RWPE2 (cell line): Measurements from ENCODE around the gene ZNF480.
"Not testable (repeated sequence)": the region's sequence is repeated elsewhere in the genome, so short reads cannot be mapped to it uniquely, and the experiment has no call there.

Experiments
- ATAC-seq: fragments of 200-7000 bp; cut with Tn5 transposase; 3 replicates; pipeline ENCODE4 v1.9.1; 2021; ENCODE audit warnings: low read depth
- DNase-seq: peaks from one replicate; pipeline ENCODE4 v3.0.0-alpha.2; 2020; ENCODE audit warnings: low spot score
- H3K27ac ChIP-seq: fragments of 450-650 bp; 2 replicates; pipeline ENCODE4 v1.5.1; 2017; ENCODE audit warnings: mild to moderate bottlenecking; ENCODE audit not compliant: poor library complexity, severe bottlenecking
- H3K27me3 ChIP-seq: fragments of 250-450 bp; sonication (Bioruptor Pico); 2 replicates; pipeline ENCODE4 v1.5.1; 2021; ENCODE audit warnings: mild to moderate bottlenecking, moderate library complexity; ENCODE audit not compliant: insufficient read depth, poor library complexity, severe bottlenecking
- H3K36me3 ChIP-seq: fragments of 250-450 bp; sonication (Bioruptor Pico); 2 replicates; pipeline ENCODE4 v1.5.1; 2020; ENCODE audit warnings: low read depth, mild to moderate bottlenecking, moderate library complexity
- H3K4me1 ChIP-seq: fragments of 250-450 bp; sonication (Bioruptor Pico); 2 replicates; pipeline ENCODE4 v1.5.1; 2021; ENCODE audit warnings: mild to moderate bottlenecking, moderate library complexity; ENCODE audit not compliant: insufficient read depth, poor library complexity, severe bottlenecking
- H3K4me3 ChIP-seq: fragments of 250-450 bp; sonication (Bioruptor Pico); 2 replicates; pipeline ENCODE4 v1.5.1; 2021; ENCODE audit warnings: mild to moderate bottlenecking, moderate library complexity; ENCODE audit not compliant: severe bottlenecking
- H3K9me3 ChIP-seq: fragments of 250-450 bp; sonication (Bioruptor Pico); 2 replicates; pipeline ENCODE4 v1.5.1; 2021; ENCODE audit warnings: mild to moderate bottlenecking, moderate library complexity; ENCODE audit not compliant: severe bottlenecking
- TF ChIP-seq, protein P1 (sequence below): fragments of 450-650 bp; IDR thresholded peaks from one replicate; pipeline ENCODE4 v1.5.1; 2017; ENCODE audit warnings: mild to moderate bottlenecking, moderate library complexity; ENCODE audit not compliant: poor library complexity, severe bottlenecking

The ZNF480 gene

DNA sequence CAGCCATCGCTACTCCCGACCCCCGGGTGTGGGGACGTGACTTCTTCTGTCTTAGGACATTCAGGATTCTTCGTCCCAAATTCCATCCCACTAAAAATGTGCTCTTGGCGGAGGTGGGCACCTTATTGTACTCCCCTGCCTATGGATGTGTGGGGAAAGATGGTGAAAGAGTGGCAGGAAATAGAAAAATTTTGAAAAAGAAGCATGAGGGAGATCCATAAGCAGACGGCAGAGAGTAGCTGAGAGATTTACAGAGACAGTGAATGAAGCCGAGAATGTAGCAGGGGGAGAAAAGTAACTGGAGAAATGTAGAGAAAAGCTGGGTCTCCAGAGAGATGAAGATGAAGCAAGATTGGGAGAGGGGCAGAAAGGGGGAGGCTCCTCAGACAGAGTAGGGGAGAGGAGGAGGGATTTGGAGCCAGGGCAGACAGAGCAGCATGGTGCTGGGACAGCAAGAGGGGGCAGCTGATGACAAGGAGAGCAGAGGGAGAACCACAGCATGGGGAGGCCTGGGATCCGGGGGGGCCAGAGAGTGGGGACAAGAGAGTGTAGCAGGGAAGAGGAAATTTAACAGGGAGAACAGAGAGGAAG lies 39.9 kb downstream of the ZNF480 start:
- no peaks in the 10 kb centered on the region for H3K36me3 ChIP-seq

DNA sequence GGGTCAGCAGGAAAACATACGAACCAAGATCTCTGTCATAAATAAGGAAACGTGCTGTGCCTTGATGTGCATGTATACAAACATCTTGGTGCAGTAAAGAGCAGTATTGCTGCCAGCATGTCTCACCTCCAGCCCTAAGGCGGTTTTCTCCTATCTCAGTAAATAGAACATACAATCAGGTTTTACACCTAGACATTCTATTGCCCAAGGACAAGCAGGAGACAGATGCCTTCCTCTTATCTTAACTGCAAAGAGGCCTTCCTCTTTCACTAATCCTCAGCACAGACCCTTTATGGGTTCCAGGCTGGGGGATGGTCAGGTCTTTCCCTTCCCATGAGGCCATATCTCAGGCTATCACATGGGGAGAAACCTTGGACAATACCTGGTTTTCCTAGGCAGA lies 42.1 kb downstream of the ZNF480 start:
- H3K27ac ChIP-seq, DNase-seq, H3K36me3 ChIP-seq, H3K9me3 ChIP-seq, ATAC-seq, H3K4me3 ChIP-seq, H3K4me1 ChIP-seq, H3K27me3 ChIP-seq: not testable (repeated sequence)

More for the DNA sequence above, 39.9 kb downstream of the ZNF480 start:
- H3K4me3 ChIP-seq: peak overlapping the region; percentile 41
- DNase-seq: no peak
- no peak for ATAC-seq
- TF ChIP-seq, protein P1, sequence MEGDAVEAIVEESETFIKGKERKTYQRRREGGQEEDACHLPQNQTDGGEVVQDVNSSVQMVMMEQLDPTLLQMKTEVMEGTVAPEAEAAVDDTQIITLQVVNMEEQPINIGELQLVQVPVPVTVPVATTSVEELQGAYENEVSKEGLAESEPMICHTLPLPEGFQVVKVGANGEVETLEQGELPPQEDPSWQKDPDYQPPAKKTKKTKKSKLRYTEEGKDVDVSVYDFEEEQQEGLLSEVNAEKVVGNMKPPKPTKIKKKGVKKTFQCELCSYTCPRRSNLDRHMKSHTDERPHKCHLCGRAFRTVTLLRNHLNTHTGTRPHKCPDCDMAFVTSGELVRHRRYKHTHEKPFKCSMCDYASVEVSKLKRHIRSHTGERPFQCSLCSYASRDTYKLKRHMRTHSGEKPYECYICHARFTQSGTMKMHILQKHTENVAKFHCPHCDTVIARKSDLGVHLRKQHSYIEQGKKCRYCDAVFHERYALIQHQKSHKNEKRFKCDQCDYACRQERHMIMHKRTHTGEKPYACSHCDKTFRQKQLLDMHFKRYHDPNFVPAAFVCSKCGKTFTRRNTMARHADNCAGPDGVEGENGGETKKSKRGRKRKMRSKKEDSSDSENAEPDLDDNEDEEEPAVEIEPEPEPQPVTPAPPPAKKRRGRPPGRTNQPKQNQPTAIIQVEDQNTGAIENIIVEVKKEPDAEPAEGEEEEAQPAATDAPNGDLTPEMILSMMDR: no peak
- no peak overlapping the region for H3K27ac ChIP-seq
- H3K4me1 ChIP-seq: no peaks in the 10 kb centered on the region
- no peaks in the 10 kb centered on the region for H3K27me3 ChIP-seq
- H3K9me3 ChIP-seq: no peaks in the 10 kb centered on the region

DNA sequence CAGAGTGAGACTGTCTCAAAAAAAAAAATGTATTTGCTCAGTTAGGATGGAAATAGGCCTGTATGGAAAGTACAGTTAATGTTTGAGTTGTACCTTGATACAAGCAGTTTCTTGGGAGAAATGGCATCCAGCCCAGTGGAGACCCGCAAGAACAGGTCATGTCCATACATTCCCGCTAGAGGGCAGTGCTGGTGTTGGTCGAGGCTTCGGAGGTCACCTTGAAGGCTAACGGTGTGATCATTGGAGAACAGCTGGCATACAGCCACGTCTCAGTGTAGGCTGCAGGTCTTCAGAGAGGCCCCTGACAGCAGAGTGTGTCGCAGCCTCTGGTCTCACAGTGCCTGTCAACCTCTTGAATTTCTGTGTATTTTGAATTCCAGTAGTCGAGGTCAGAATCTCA lies 46.6 kb downstream of the ZNF480 start:
- H3K27ac ChIP-seq: no peak overlapping the region
- H3K36me3 ChIP-seq: no peaks in the 10 kb centered on the region
- H3K4me3 ChIP-seq: no peak overlapping the region
- ATAC-seq: no peak
- H3K4me1 ChIP-seq: no peaks in the 10 kb centered on the region
- H3K9me3 ChIP-seq: peaks cover 4% of the 10 kb centered on the region
- TF ChIP-seq, protein P1: no peak
- no peaks in the 10 kb centered on the region for H3K27me3 ChIP-seq
- DNase-seq: no peak

DNA sequence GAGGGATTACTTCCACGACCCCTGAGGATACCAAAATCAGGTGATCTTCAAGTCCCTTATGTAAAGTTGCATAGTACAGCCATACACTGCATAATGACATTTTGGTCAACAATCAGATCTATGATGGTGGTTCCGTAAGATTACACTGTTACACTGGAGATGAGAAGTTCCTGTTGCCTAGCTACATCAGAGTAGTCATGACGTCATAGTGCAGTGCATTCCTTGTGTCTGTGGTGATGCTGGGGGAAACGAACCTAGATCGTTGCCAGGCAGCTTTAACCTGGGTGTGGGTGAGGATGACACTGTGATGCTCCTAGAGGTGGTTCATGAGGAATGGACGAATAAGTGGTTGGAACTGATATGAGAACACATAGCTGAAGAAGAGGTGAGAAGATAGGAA lies 48.2 kb downstream of the ZNF480 start:
- no peak for DNase-seq
- ATAC-seq: no peak
- H3K36me3 ChIP-seq: no peaks in the 10 kb centered on the region

DNA sequence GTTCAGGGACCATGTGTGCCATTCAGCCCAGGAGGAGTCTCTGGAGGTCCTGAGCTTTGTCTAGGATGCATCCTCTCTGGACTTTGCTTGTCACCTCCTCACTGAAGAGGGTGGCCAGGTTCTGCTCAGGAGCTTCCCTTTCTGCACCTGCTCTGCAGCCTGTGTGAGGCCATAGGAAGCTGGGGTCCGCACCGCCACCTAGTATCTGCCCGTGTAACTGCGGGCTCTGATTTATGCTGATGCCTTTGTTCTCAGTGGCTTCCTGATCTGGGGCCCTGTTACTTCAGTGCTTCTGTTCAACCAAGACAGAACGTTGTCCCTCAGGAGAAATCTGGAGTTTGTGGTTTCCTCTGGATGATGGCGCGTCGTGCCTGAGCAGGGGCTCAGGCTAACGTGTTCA lies 54.5 kb downstream of the ZNF480 start:
- H3K4me3 ChIP-seq: no peak overlapping the region
- H3K4me1 ChIP-seq: no peaks in the 10 kb centered on the region
- no peaks in the 10 kb centered on the region for H3K36me3 ChIP-seq
- no peaks in the 10 kb centered on the region for H3K27me3 ChIP-seq
- no peak overlapping the region for H3K27ac ChIP-seq
- DNase-seq: no peak
- no peak for ATAC-seq
- H3K9me3 ChIP-seq: no peaks in the 10 kb centered on the region
- TF ChIP-seq, protein P1: no peak

More for the DNA sequence above, 48.2 kb downstream of the ZNF480 start:
- Histone ChIP-seq H3K9me3 (peaks cover 4% of the 10 kb centered on the region), H3K27ac (no peak overlapping the region), H3K4me3 (no peak overlapping the region), H3K4me1 (no peaks in the 10 kb centered on the region), H3K27me3 (no peaks in the 10 kb centered on the region)
- TF ChIP-seq, protein P1: no peak
